Measurements from ENCODE around the gene SLC39A7. TPM values are rescaled to one million over a fixed set of nuclear protein-coding genes. Genes with fewer than 3 reads are reported as not detected.

The SLC39A7 gene
- total RNA-seq, 4 donors from 2014 or later: 90.8 to 191 (median 153) TPM

GRCh38 chr6:33167374-33168283, 33.0 kb upstream of the SLC39A7 start:
- intact Hi-C loops (cut with DNase I): no loop called here
- Histone ChIP-seq H3K4me3 (replicated peaks in 1 of 3) (no peak overlapping the region), H3K27me3 (no peaks in the 10 kb centered on the region), H3K36me3 (no peaks in the 10 kb centered on the region), H3K9me3 (no peaks in the 10 kb centered on the region), H3K27ac (no peak overlapping the region), H3K4me1 (no peaks in the 10 kb centered on the region)
- no peak for TF ChIP-seq CTCF (IDR thresholded peaks at IDR 0.05)
- no peak for TF ChIP-seq POLR2A (IDR thresholded peaks at IDR 0.05)
- DNase-seq: no peak
- 91 to 96% methylated on average over 17 to 19 of the region's 19 CpGs for WGBS, 2 donors

- intact Hi-C loops (cut with DNase I): no loop called here
- Histone ChIP-seq H3K9me3 (no peaks in the 10 kb centered on the region), H3K27ac (no peak overlapping the region), H3K4me3 (replicated peaks in 1 of 3) (no peak overlapping the region), H3K27me3 (no peaks in the 10 kb centered on the region), H3K4me1 (no peaks in the 10 kb centered on the region), H3K36me3 (no peaks in the 10 kb centered on the region)
- WGBS, 2 donors: 75 to 79% methylated on average over 6 of the region's 6 CpGs
- no peak for TF ChIP-seq CTCF (IDR thresholded peaks at IDR 0.05)
- no peak for TF ChIP-seq POLR2A (IDR thresholded peaks at IDR 0.05)
- DNase-seq: no peak
Measured at GRCh38 chr6:33168284-33168601, 32.4 kb upstream of the SLC39A7 start.

- Histone ChIP-seq H3K9me3 (no peaks in the 10 kb centered on the region), H3K4me3 (replicated peaks in 1 of 3) (no peak overlapping the region), H3K4me1 (no peaks in the 10 kb centered on the region), H3K27ac (no peak overlapping the region), H3K27me3 (no peaks in the 10 kb centered on the region), H3K36me3 (no peaks in the 10 kb centered on the region)
- intact Hi-C loops (cut with DNase I): no loop called here
- DNase-seq: no peak
- TF ChIP-seq POLR2A (IDR thresholded peaks at IDR 0.05) (no peak), CTCF (IDR thresholded peaks at IDR 0.05) (no peak)
- 79 to 82% methylated on average over 4 to 5 of the region's 5 CpGs for WGBS, 2 donors
Measured at GRCh38 chr6:33168639-33169038, 32.0 kb upstream of the SLC39A7 start.

GRCh38 chr6:33169291-33170175, 31.1 kb upstream of the SLC39A7 start:
- intact Hi-C loops (cut with DNase I): no loop called here
- no peak for DNase-seq
- H3K4me3 ChIP-seq (replicated peaks in 1 of 3): no peak overlapping the region
- no peak for TF ChIP-seq POLR2A (IDR thresholded peaks at IDR 0.05)
- no peaks in the 10 kb centered on the region for H3K4me1 ChIP-seq
- H3K27me3 ChIP-seq: no peaks in the 10 kb centered on the region
- H3K27ac ChIP-seq: no peak overlapping the region
- WGBS, 2 donors: 94% methylated on average over 10 of the region's 10 CpGs
- H3K36me3 ChIP-seq: no peaks in the 10 kb centered on the region
- no peaks in the 10 kb centered on the region for H3K9me3 ChIP-seq

- TF ChIP-seq CTCF (IDR thresholded peaks at IDR 0.05): no peak
- Histone ChIP-seq H3K27ac (no peak overlapping the region), H3K27me3 (no peaks in the 10 kb centered on the region), H3K4me3 (replicated peaks in 1 of 3) (no peak overlapping the region), H3K4me1 (no peaks in the 10 kb centered on the region), H3K36me3 (no peaks in the 10 kb centered on the region), H3K9me3 (no peaks in the 10 kb centered on the region)
- DNase-seq: no peak
- 86 to 90% methylated on average over 7 to 9 of the region's 9 CpGs for WGBS, 2 donors
- intact Hi-C loops (cut with DNase I): no loop called here
Measured at GRCh38 chr6:33170176-33171015, 30.3 kb upstream of the SLC39A7 start.

Measured in thyroid gland (tissue), 4 donors.